Fibroblast of gingiva (primary cell): ENCODE measurements around the gene PITPNM3.

Experiments used
- DNase-seq: peaks from one replicate; pipeline ENCODE4 v3.0.0-alpha.2; 2011; ENCODE audit warnings: low read depth

Gene PITPNM3

GRCh38 chr17:6443692-6444570, 112.4 kb downstream of the PITPNM3 start, which contains the start of gene PIMREG:
TSS of gene PIMREG (plus strand) at chr17:6444455. CDS start at chr17:6445111, 656 bp downstream.
- peak; percentile 90 for DNase-seq

DNA sequence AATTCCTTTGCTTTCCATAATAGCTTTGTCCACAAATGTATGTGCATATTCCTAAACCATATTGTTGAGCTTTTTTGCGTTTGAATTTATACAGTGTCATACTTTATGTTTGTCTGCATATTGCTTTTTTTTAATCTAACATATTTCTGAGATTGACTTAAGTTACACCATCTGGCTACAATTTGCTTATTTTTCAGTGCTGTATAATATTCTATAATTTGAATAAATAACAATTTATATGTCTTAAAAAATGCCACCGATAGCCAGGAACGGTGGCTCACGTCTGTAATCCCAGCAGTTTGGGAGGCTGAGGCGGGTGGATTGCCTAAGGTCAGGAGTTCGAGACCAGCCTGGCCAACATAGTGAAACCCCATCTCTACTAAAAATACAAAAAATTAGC, 113.6 kb downstream of the PITPNM3 start:
- DNase-seq, result no peak

- no peak for DNase-seq
Measured at GRCh38 chr17:6439951-6440350, 116.4 kb downstream of the PITPNM3 start.

DNA sequence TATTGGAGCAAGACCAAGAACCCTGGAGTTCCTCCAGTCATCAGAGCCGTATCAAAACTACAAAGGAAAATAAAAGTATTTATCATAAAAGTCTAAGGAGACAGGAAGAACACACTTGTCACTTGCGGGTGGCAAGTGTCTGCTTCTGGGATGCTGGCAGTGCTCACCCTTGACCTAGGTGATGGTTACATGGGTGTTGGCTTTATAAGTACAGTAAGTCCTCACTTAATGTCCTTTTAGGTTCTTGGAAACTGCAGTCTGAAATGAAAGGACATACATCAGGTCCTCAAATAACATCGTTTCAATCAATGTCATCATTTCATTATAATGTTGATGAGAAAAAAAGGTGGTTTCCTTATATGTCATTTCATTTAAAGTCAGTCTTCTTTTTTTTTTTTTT, 118.4 kb downstream of the PITPNM3 start:
- no peak for DNase-seq

DNA sequence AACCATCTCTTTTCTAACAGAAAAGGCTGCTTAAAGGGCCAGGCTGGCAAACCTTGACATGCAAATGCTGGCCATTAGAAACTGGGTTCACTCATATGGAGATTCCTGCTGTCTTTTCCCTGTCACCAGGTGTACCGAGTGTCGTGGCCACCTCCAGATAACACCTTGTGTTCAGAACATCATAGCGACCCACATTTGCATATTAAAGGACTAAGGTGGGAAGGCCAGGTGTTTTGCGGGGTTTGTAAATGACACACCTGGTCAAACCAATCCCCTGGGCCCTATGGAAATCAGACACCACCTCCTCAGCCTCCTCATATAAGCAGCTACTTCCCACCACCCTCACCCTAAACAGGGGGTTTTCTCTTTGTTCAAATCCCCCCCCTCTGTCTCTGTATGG, 118.9 kb downstream of the PITPNM3 start:
- no peak for DNase-seq

GRCh38 chr17:6435968-6436367, 120.4 kb downstream of the PITPNM3 start:
- peak; percentile 54 for DNase-seq

DNA sequence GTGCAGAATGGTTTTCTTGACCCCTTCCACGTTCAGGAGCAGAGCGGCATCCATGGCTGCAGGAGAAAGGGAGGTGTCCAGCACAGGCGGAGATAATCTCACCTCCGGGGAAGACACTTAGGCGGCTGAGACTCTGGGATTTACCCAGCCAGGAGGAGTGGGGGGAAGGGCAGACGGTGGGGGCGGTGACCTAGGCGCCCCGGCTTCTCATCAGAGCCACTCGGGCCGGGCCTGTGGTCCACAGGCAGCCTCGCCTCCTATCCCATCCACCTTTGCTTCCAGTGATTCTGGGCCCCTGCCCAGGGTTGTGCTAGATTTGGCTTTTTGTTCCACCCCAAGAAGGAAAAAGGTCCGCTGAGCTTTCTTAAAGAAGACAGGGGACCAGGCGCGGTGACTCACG, 121.3 kb downstream of the PITPNM3 start, which contains the start of gene AIPL1:
AIPL1 (minus strand) TSS at position 71 of the 400 bp plus-strand sequence; CDS start at position 54, 17 bp downstream.
- DNase-seq, result no peak

DNA sequence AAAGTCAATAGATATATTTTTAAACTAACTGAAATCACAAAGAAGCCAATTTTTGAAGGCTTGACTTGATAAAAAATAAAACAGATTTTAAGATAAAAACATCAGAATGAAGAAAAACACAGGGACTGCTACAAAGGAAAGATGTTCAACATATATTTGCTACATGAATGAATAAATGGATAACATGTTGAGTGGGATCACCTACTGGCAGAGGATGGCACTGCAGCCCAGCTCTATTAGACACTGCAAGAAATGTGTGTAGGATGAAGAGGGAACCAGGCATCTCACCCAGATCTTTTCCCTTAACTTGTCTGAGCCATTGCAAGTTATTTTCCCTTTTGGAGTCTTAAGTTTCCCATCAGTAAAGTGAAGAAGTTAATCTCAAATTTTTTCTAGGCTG, 125.6 kb downstream of the PITPNM3 start:
- no peak for DNase-seq

GRCh38 chr17:6429266-6429665, 127.1 kb downstream of the PITPNM3 start:
- DNase-seq, result no peak

- no peak for DNase-seq
Measured at GRCh38 chr17:6428207-6428965, 128.0 kb downstream of the PITPNM3 start.

DNA sequence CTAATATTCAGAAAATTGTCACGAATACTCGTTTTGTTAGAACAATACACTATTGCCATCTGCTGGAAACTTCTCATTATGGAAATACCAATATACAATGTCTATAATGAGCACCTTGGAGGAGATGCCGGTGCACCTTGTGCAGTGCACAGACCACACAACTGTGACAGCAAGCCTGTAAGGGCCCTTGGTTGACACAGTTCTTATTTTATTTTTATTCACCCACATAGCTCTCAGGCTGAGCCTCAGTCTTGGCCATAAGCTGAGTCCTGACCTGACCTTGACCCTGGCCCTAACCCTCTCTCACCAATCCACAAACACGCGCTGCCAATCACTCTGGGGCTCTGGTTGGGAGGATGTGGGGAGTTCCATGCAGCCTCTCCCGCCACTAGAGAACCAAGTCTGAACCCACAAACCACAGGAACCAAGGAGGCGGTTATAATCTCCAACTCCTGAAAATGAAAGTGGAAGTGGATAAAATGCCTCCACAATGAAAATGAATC, 129.0 kb downstream of the PITPNM3 start:
- no peak for DNase-seq

DNA sequence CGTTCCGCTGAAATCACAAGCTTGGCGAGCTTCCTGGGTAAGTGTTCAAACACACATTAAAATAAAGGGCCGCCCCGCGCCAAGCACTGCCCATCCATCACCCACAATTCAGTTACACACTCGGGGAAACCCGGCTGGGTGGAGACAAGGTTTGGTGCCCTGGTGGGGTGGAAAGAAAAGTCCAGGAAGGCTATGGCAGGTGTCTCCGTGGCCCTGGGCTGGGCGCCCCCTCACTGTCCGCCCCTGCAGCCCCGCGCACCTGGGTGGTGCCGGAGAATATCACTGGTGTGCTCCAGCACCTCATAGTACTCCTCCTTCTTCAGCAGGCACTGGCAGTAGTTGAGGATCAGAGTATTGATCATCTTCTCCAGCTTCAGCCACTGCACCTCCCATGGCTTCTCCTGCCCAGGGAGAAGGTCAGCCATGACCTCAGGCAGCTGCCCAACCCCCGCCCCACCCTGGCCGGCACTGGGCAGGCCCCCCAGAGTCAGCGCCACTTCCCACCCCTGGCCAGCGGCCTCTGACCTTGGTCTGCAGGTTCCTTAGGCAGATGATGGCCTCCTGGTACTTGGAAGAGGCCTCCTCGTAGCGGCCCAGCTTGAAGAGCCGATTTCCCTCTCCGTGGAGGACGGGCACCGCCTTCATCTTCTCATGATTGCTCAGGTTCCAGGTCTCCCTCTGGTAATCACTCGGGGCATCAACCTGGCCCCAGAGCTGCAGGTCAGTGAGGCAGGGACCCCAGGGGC, 129.8 kb downstream of the PITPNM3 start:
- DNase-seq, result no peak

DNA sequence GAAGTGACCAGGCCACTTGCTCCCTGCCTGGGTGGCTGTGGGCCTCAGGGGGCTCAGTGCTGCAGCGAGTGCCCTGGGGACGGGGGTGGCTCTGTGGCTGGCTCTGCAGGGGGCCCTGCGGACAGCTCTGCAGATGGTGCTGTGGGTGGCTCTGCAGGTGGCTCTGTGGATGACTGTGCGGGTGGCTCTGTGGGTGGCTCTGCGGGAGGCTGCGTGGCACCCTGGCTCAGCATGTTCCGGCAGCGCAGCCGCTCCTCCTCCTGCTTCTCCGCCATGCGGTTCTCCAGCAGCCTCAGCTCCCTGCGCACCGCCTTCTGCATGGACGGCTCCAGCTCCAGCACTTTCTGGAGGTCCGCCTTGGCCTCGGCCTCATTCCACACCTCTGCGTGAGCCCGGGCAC, 130.9 kb downstream of the PITPNM3 start:
- no peak for DNase-seq

- no peak for DNase-seq
Measured at GRCh38 chr17:6423931-6424330, 132.4 kb downstream of the PITPNM3 start.

DNA sequence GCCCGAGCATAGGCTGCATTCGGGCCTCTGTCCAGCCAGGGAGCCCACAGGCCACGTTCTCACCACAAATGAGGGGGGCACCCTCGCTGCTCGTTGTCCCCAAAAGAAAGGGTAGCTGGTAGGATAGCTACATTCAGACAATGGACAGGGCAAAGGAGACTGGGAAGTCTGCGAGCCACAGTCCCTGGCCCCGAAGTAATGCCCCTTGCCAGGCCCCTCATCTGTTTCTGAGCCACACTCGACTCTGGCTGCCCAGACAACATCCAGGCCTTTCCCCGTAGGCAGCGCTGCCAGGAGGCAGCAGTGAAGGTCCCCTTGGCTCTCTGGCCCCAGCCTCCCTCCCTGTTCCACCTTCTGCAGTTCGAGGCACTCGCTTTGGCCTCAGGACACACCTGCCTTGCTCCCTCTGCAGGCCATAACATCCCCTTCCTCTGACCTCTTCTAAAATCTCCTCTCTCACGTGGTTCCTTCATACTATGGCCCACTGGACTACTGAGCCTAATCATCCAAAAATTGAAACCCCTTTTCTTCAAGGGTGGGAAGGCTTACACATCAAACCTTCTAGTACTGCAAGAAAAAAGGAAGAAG, 133.6 kb downstream of the PITPNM3 start:
- no peak for DNase-seq

DNA sequence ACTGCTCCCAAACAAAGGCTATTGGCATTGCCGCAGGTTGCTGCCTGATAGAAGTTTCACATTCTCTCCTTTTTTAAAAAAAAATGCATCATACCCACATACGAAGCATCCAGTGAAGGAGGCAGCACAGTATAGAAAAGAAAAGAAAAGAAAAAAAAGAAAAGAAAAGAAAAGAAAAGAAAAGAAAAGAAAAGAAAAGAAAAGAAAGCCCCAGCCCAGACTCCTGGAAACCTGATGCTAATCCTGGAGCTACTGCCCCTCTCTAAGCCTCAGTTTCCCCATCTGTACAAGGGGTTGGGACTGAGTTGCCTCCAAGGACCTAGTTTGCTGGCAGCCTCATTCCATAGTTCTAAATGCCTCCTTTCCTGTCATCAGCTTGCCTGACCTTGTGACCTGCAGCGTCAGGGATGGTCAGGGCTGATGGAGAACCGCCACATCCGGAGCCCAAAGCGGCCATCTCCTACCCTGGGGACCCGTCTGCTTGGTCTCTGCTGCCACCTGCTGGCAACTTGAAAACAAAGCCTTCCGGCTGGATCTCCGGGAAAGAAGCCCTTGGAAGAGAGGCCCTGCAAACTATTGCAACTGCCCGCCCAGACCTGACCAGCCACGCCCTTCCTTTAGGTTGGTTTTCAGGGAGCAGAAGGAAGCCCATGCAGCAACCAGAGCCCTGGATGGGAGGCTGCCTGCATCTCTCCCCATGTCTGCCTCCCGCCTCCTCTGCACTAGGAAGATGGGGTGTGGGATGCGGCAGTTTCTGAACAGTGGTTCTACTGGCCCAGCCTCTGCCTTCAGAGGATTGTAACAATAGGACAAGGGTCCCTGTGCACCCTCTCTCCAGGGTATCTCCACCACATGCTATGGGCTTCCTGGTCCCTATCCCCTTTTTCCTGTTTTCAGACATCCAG, 134.4 kb downstream of the PITPNM3 start:
- peak; percentile 53 for DNase-seq

- DNase-seq, result no peak
Measured at GRCh38 chr17:6420173-6420641, 136.1 kb downstream of the PITPNM3 start.

GRCh38 chr17:6415616-6416015, 140.7 kb downstream of the PITPNM3 start:
- DNase-seq, result no peak

- DNase-seq, result peak; percentile 29
Measured at GRCh38 chr17:6413065-6413464, 143.3 kb downstream of the PITPNM3 start.

GRCh38 chr17:6408735-6409134, 147.6 kb downstream of the PITPNM3 start:
- no peak for DNase-seq
